DOHH2 (cell line): ENCODE measurements around the gene BRIX1.

ENCODE experiments used
- EZH2phosphoT487 ChIP-seq: fragments of 200-600 bp; sonication (generic); IDR thresholded peaks from 2 replicates; pipeline ENCODE4 v1.6.1; 2017; ENCODE audit warnings: borderline replicate concordance, mild to moderate bottlenecking, antibody characterized with exemption, low read length, moderate library complexity, mixed read lengths
- TF ChIP-seq, protein P1 (sequence below): fragments of 200-600 bp; sonication (generic); IDR thresholded peaks from one replicate; pipeline ENCODE4 v1.5.1; 2014; ENCODE audit warnings: antibody characterized with exemption, mild to moderate bottlenecking, low read depth, low read length; ENCODE audit not compliant: poor library complexity, severe bottlenecking

DNA sequence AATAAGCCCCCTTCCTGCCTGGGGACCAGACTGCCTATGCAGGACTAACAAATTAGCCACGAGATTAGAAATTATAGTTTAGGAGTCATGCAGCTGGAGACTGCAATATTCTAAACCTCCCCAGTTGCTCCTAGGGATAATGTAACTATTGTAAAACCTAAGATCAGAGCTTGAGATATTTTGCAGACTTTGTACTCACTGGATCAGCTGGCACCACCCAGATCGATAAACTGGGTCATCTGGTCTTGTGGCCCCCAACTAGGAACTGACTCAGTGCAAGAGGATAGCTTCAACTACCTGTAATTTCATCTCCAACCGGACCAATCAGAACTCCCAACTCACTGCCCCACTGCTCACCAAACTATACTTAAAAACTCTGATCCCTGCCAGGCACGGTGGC, 52.0 kb downstream of the BRIX1 start:
- TF ChIP-seq, protein P1, sequence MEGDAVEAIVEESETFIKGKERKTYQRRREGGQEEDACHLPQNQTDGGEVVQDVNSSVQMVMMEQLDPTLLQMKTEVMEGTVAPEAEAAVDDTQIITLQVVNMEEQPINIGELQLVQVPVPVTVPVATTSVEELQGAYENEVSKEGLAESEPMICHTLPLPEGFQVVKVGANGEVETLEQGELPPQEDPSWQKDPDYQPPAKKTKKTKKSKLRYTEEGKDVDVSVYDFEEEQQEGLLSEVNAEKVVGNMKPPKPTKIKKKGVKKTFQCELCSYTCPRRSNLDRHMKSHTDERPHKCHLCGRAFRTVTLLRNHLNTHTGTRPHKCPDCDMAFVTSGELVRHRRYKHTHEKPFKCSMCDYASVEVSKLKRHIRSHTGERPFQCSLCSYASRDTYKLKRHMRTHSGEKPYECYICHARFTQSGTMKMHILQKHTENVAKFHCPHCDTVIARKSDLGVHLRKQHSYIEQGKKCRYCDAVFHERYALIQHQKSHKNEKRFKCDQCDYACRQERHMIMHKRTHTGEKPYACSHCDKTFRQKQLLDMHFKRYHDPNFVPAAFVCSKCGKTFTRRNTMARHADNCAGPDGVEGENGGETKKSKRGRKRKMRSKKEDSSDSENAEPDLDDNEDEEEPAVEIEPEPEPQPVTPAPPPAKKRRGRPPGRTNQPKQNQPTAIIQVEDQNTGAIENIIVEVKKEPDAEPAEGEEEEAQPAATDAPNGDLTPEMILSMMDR, result no peak
- no peak for TF ChIP-seq EZH2phosphoT487
